D721Med (cell line): ENCODE measurements around the gene RAB4A.
A peak's percentile ranks its signal among the peaks of the same experiment; 100 is the strongest.

Source experiments
- DNase-seq: peaks from one replicate; pipeline ENCODE4 v3.0.0; 2011; ENCODE audit warnings: low spot score; ENCODE audit not compliant: insufficient read length
- FAIRE-seq: peaks from 2 replicates; lab custom pipeline; 2011; peaks lifted over from hg19 to GRCh38; lab: Jason Lieb, UNC
- TF ChIP-seq, protein P1 (sequence below): IDR thresholded peaks from 2 replicates; pipeline ENCODE4 v1.5.1; 2012; ENCODE audit warnings: mild to moderate bottlenecking, control low read depth; ENCODE audit not compliant: insufficient read depth; ENCODE audit errors: missing control alignments

Gene RAB4A

DNA sequence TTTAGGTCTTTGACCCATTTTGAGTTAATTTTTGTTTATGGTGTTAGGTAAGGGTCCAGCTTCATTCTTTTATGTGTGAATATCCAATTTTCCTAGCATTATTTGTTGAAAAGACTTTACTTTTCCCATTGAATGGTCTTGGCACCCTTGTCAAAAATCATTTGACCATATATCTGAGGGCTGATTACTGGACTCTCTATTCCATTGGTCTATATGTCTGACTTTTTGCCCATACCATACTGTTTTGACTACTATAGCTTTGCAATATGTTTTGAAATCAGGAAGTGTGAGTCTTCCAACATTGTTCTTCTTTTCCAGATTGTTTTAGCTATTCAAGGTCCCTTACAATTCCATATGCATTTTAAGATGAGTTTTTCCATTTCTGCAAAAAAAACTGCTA, 83.3 kb downstream of the RAB4A start:
- DNase-seq (no peak), FAIRE-seq (peak; percentile 91)
- TF ChIP-seq, protein P1, sequence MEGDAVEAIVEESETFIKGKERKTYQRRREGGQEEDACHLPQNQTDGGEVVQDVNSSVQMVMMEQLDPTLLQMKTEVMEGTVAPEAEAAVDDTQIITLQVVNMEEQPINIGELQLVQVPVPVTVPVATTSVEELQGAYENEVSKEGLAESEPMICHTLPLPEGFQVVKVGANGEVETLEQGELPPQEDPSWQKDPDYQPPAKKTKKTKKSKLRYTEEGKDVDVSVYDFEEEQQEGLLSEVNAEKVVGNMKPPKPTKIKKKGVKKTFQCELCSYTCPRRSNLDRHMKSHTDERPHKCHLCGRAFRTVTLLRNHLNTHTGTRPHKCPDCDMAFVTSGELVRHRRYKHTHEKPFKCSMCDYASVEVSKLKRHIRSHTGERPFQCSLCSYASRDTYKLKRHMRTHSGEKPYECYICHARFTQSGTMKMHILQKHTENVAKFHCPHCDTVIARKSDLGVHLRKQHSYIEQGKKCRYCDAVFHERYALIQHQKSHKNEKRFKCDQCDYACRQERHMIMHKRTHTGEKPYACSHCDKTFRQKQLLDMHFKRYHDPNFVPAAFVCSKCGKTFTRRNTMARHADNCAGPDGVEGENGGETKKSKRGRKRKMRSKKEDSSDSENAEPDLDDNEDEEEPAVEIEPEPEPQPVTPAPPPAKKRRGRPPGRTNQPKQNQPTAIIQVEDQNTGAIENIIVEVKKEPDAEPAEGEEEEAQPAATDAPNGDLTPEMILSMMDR = no peak
